DMS 273 (cell line): Measurements from ENCODE around the gene KRTAP2-3.
"Not testable (repeated sequence)": the region's sequence is repeated elsewhere in the genome, so short reads cannot be mapped to it uniquely, and the experiment has no call there.

ENCODE experiments used
- DNase-seq: peaks from one replicate; lab custom pipeline; 2025; ENCODE audit not compliant: unreplicated experiment; lab: John Stamatoyannopoulos, UW

KRTAP2-3 gene

DNA sequence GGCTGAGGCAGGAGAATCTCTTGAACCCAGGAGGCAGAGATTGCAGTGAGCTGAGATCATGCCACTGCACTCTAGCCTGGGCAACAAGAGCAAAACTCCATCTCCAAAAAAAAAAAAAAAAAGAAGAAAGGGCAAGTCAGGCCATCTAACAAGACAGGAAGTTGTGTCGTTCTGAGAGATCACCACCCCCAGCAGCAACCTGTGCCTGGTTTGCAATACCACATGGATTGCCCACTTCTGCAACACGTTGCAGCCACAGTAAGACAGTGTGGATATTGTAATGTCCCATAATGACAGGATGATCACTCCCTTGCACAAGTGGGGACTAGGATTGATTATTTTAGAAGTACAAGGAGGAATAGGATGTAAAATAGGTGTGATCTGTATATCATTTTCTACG is 9.1 kb upstream of the KRTAP2-3 start:
- no peak for DNase-seq

- DNase-seq: no peak
Measured at GRCh38 chr17:41067281-41067680, 7.4 kb upstream of the KRTAP2-3 start.

DNA sequence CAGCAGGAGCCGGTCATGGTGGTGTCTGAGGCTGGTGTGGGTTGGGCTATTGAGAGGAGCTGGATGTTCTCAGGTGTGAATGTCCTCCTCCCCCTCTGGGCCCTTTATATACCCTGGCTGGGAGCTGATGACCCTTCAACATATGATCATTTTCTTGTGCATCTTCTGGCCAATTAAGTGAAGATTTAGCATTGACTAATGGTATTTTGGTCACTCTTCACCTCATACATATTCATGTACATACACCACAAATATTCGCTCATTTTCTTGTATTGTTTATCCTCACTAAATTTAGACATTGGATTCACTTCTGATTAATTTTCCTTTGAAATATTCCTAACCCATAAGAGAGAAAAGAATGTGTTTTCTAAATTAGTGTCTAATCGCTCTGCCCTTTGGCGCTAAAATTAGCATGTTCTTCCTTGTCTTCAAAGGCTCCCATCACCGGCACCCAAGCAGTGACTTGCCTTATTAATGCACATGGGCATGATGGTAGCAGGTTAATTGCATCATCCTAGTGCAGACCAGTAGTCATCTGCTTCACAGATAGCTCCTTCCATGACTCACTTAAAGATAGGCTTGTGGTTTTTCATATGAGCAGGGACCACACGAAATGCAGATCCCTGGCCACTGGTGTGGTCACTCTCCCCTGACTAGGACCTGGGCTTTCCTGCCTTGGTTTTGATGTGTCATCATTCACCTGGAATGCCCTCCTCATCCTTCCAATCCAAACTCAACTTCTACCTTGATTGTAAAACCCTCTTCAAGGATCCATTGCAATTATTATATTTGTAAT is 6.1 kb upstream of the KRTAP2-3 start, which contains the start of gene KRTAP2-4:
Gene KRTAP2-4, minus strand, starts transcription at position 51 of the 796 bp plus-strand sequence. Its CDS starts 34 bp downstream, at position 17.
- DNase-seq: no peak

DNA sequence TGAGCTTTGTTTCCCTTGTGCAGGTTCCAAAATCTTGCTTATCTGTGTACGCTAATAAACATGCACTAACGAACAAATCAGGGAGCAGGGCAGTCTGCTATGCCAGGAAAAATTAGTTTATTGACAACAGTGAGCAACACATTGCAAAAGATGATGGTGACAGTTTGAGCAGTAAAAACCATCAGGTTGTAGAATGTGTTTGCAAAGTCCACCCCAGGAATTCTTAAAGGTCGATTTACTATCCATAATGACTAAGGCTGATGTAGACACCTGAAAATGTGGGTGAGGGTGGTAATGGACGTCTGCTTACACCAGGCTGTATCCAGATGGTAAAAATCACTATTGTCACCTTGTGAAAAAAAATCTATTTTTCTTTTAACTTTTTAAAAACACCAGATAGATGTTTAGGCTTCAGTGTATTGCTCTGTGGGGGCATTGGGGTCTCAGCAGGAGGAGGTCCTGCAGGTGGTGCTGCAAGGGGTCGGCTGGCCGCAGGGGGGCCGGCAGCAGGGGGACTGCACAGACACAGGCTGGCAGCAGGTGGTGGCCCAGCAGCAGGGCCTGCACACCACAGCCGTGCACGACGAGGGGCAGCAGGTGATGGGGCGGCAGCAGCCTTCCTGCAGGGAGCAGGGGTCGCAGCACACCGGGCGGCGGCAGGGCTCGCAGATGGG is 5.2 kb upstream of the KRTAP2-3 start:
- not testable (repeated sequence) for DNase-seq

GRCh38 chr17:41064301-41064700 is 4.4 kb upstream of the KRTAP2-3 start:
- no peak for DNase-seq

DNA sequence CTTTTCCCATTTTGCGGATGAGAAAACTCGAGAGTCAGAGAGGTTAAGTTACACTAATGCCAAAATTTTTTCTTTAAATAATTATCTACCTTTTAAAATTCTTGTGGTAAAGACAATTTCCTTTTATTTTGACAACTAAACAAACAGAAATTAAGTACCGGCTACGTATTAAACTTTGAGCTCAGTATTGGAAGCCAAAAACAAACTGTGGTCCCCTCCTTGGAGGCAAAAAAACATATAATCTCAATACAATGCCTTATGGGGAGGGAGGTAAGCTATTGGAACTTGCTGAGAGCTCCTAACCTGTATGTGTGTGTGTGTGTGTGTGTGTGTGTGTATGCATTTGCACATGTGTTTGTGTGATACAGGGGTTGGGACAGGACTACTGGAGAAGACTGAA is 3.5 kb upstream of the KRTAP2-3 start:
- no peak for DNase-seq

GRCh38 chr17:41061964-41062363 is 2.0 kb upstream of the KRTAP2-3 start:
- no peak for DNase-seq

DNA sequence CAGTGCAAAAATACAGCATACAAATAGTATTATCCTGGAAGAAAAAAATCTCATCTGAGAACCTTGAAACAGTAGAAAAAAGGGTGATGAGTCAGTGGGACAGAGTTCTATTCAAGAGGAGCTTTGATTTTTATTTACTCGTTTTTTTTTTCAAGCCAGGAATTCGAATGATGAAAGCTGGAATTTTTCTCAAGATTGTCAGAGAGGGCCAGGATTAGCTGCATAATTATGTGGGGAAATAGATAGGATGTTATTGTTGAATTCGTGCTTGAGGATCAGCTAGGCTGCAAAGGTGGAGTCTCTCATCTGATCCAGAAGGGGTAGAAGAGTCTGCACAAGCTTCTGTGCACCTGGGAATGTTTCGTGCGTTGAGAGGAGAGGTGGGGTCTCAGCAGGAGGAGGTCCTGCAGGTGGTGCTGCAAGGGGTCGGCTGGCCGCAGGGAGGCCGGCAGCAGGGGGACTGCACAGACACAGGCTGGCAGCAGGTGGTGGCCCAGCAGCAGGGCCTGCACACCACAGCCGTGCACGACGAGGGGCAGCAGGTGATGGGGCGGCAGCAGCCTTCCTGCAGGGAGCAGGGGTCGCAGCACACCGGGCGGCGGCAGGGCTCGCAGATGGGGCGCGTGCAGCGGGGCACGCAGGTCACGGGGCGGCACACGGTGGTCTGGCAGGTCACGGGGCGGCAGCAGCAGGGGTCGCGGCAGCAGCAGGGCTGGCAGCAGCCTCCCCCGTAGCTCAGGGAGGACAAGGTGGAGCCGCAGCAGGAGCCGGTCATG is 450 bp downstream of the KRTAP2-3 start:
- not testable (repeated sequence) for DNase-seq

- DNase-seq: no peak
Measured at GRCh38 chr17:41058741-41059140, 1.2 kb downstream of the KRTAP2-3 start.

GRCh38 chr17:41057547-41057946 is 2.4 kb downstream of the KRTAP2-3 start:
- DNase-seq: no peak

- not testable (repeated sequence) for DNase-seq
Measured at GRCh38 chr17:41055130-41055529, 4.8 kb downstream of the KRTAP2-3 start, which contains the start of gene KRTAP2-2. TSS of gene KRTAP2-2 (minus strand) at chr17:41055230. CDS start at chr17:41055211, 19 bp downstream.

DNA sequence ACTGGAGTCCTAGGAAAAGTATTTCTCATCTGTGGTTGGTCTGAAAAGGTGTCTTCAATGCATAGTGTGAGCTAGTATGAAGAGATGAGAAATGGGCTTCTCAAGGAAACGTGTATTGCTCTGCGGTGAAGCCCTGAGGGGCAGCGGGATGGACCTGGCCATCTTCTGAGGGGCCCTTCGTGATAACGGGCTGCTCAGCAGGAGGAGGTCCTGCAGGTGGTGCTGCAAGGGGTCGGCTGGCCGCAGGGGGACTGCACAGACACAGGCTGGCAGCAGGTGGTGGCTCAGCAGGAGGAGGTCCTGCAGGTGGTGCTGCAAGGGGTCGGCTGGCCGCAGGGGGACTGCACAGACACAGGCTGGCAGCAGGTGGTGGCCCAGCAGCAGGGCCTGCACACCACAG is 5.4 kb downstream of the KRTAP2-3 start:
- not testable (repeated sequence) for DNase-seq

GRCh38 chr17:41054025-41054424 is 5.9 kb downstream of the KRTAP2-3 start:
- DNase-seq: no peak

- no peak for DNase-seq
Measured at GRCh38 chr17:41052566-41052965, 7.3 kb downstream of the KRTAP2-3 start.

DNA sequence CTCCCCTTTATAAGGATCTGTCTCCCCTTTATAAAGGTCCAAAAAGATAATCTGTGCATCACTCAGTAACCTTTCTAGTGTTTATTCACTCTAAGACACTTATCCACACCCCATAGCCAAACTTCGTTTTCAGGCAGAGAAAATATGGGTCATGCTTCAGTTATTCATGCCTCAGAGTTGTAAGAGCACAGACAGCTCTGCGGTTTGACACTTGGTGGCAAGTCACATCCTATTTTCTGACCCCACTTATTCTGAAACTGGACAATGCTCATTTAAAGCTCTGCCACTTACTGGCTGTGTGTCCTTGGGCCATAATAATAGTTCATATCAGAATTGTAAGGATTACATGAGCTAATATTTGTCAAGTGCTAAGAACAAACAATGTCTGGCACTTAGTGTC is 10.8 kb downstream of the KRTAP2-3 start:
- DNase-seq: no peak

GRCh38 chr17:41048441-41048840 is 11.5 kb downstream of the KRTAP2-3 start:
- DNase-seq: no peak

DNA sequence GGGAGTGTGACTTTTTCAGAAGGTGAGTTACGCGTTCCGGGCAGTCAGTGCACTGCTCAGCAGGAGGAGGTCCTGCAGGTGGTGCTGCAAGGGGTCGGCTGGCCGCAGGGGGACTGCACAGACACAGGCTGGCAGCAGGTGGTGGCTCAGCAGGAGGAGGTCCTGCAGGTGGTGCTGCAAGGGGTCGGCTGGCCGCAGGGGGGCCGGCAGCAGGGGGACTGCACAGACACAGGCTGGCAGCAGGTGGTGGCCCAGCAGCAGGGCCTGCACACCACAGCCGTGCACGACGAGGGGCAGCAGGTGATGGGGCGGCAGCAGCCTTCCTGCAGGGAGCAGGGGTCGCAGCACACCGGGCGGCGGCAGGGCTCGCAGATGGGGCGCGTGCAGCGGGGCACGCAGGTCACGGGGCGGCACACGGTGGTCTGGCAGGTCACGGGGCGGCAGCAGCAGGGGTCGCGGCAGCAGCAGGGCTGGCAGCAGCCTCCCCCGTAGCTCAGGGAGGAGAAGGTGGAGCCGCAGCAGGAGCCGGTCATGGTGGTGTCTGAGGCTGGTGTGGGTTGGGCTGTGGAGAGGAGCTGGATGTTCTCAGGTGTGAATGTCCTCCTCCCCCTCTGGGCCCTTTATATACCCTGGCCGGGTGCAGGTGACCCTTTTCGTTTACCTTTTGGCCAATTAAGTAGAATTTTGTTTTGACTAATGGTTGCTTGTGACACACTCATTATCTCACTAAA is 13.0 kb downstream of the KRTAP2-3 start, which contains the start of gene KRTAP2-1:
Gene KRTAP2-1, minus strand, starts transcription at position 582 of the 731 bp plus-strand sequence. Its CDS starts 49 bp downstream, at position 533.
- DNase-seq: not testable (repeated sequence)

- DNase-seq: no peak
Measured at GRCh38 chr17:41042953-41043352, 17.0 kb downstream of the KRTAP2-3 start.

- DNase-seq: peak; percentile 85
Measured at GRCh38 chr17:41040783-41041571, 18.9 kb downstream of the KRTAP2-3 start, which contains the start of gene KRTAP1-1. TSS of gene KRTAP1-1 (minus strand) at chr17:41041450. CDS start at chr17:41041397, 53 bp downstream.
